ENCODE measurements around the gene BBIP1.

DNA sequence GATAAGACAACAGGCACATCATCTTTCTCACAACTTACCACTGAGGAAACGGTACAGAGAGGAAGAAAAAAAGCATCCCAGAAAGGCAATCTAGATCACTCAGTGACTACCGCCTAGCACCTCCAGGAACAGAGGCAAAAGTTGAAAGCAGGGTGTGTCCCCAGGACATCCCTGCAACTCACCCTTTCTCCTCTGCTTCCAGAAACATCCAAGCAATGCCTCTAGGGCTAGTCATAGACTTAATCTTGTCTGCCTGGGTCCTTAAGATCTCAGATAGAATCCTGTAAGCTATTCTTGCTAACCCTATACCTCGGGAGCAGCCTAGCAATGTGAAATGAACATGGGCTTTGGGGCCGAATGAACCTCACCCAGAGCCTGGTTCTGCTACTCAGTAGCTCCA is 66.0 kb downstream of the BBIP1 start:
- TF ChIP-seq, protein P1, sequence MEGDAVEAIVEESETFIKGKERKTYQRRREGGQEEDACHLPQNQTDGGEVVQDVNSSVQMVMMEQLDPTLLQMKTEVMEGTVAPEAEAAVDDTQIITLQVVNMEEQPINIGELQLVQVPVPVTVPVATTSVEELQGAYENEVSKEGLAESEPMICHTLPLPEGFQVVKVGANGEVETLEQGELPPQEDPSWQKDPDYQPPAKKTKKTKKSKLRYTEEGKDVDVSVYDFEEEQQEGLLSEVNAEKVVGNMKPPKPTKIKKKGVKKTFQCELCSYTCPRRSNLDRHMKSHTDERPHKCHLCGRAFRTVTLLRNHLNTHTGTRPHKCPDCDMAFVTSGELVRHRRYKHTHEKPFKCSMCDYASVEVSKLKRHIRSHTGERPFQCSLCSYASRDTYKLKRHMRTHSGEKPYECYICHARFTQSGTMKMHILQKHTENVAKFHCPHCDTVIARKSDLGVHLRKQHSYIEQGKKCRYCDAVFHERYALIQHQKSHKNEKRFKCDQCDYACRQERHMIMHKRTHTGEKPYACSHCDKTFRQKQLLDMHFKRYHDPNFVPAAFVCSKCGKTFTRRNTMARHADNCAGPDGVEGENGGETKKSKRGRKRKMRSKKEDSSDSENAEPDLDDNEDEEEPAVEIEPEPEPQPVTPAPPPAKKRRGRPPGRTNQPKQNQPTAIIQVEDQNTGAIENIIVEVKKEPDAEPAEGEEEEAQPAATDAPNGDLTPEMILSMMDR (IDR thresholded peaks at IDR 0.05; ENCODE audit: low read depth, low read length, poor library complexity, severe bottlenecking), result no peak
- TF ChIP-seq EZH2phosphoT487 (IDR thresholded peaks at IDR 0.05; ENCODE audit: borderline replicate concordance, low read length), result no peak
